ENCODE data around the gene FADD. TPM values are rescaled to one million over a fixed set of nuclear protein-coding genes. Genes with fewer than 3 reads are reported as not detected.

Gene FADD
- polyA plus RNA-seq, 2 of the 4 experiments (the other 2 are of a cell fraction), result 30.2 to 59.1 TPM

- no peak for FAIRE-seq
- no peak overlapping the region for H3K4me3 ChIP-seq
- CTCF ChIA-PET, result interaction anchor here (1.1 to 16.0 kb wide), 7 partner anchors 10 to 294 kb away, joined by 3 to 233 read pairs (median 6); no protein-coding TSS in a partner anchor
These were observed 2.7 kb downstream of the FADD start for GRCh38 chr11:70205766-70206165.

GRCh38 chr11:70206226-70206981 is 3.3 kb downstream of the FADD start:
- no peak for ATAC-seq
- 95% methylated on average over 22 of the region's 22 CpGs for WGBS (ENCODE audit: missing lambda C conversion rate)

More at GRCh38 chr11:70205766-70206165, 2.7 kb downstream of the FADD start:
- TF ChIP-seq BCL3 (IDR thresholded peaks at IDR 0.05), result no peak
- TF ChIP-seq PBX3 (IDR thresholded peaks at IDR 0.05), result no peak
- TF ChIP-seq FOXS1 (CRISPR knock-in tag; IDR thresholded peaks at IDR 0.05), result no peak
- TF ChIP-seq MYC (IDR thresholded peaks at IDR 0.05; ENCODE audit: borderline replicate concordance, low read length), result no peak
- no peak for TF ChIP-seq HOXB13 (CRISPR knock-in tag; IDR thresholded peaks at IDR 0.05; ENCODE audit: low read depth)
- TF ChIP-seq RNF2 (IDR thresholded peaks at IDR 0.05; ENCODE audit: borderline replicate concordance, low read depth), result no peak
- no peak for TF ChIP-seq FOSL2 (IDR thresholded peaks at IDR 0.05)
- TF ChIP-seq FOSL2 (CRISPR knock-in tag; IDR thresholded peaks at IDR 0.05), result no peak
- no peaks in the 10 kb centered on the region for H3K9me3 ChIP-seq
- H3K4me1 ChIP-seq, result peaks cover 32% of the 10 kb centered on the region
- no peak for ATAC-seq
- no peak overlapping the region for H3K4me2 ChIP-seq
- H3K27ac ChIP-seq, result no peak overlapping the region
- no peak for DNase-seq (ENCODE audit: low read depth in 1 of 2, low spot score in 1 of 2)
- WGBS (ENCODE audit: missing lambda C conversion rate), result 90% methylated on average over 7 of the region's 7 CpGs
- POLR2A ChIA-PET, result interaction anchor here (1.4 kb wide), 1 partner anchor 22 kb away, joined by 3 read pairs; no protein-coding TSS in a partner anchor

More at GRCh38 chr11:70206226-70206981, 3.3 kb downstream of the FADD start:
- H3K4me1 ChIP-seq, result peaks cover 32% of the 10 kb centered on the region
- DNase-seq (ENCODE audit: low read depth in 1 of 2, low spot score in 1 of 2), result no peak
- no peak overlapping the region for H3K27ac ChIP-seq
- POLR2A ChIA-PET, result no interaction called here
- TF ChIP-seq RCOR1 (IDR thresholded peaks at IDR 0.05; ENCODE audit: low read depth, low read length) (no peak), REST (IDR thresholded peaks at IDR 0.05) (no peak), ATOH8 (CRISPR knock-in tag; IDR thresholded peaks at IDR 0.05; ENCODE audit: low read depth) (no peak), HOXA7 (CRISPR knock-in tag; IDR thresholded peaks at IDR 0.05) (no peak), NR3C1 (IDR thresholded peaks at IDR 0.05) (no peak), RARB (CRISPR knock-in tag; IDR thresholded peaks at IDR 0.05) (no peak), HES2 (IDR thresholded peaks at IDR 0.05) (no peak), NFE2L2 (conservative IDR thresholded peaks at IDR 0.05; ENCODE audit: low read length) (no peak), FOSB (CRISPR knock-in tag; IDR thresholded peaks at IDR 0.05) (no peak), HDAC2 (IDR thresholded peaks at IDR 0.05) (no peak), EHF (CRISPR knock-in tag; IDR thresholded peaks at IDR 0.05) (no peak)
- H3K4me3 ChIP-seq, result no peak overlapping the region
- FAIRE-seq, result no peak
- CTCF ChIA-PET, result interaction anchor here (0.7 to 16.0 kb wide), 7 partner anchors 10 to 294 kb away, joined by 3 to 233 read pairs (median 8); no protein-coding TSS in a partner anchor
- H3K9me3 ChIP-seq, result no peaks in the 10 kb centered on the region
- H3K4me2 ChIP-seq, result no peak overlapping the region

Measured in A549 (cell line).